ENCODE measurements around the gene PRG3. TPM values are rescaled to one million over a fixed set of nuclear protein-coding genes. Genes with fewer than 3 reads are reported as not detected.
"Not testable (repeated sequence)": the region's sequence is repeated elsewhere in the genome, so short reads cannot be mapped to it uniquely, and the experiment has no call there.

PRG3 gene
- total and polyA plus RNA-seq, 2 experiments from 2014 or later = not detected

GRCh38 chr11:57364851-57365660 lies 15.9 kb downstream of the PRG3 start:
- Histone ChIP-seq H3K27me3 (replicated peaks; ENCODE audit: insufficient read depth) (no peaks in the 10 kb centered on the region), H3K27ac (no peak overlapping the region), H3K36me3 (ENCODE audit: low read depth) (no peaks in the 10 kb centered on the region), H3K79me2 (ENCODE audit: insufficient read depth) (no peaks in the 10 kb centered on the region), H3K9ac (no peak overlapping the region), H3F3A (ENCODE audit: insufficient read depth) (no peaks in the 10 kb centered on the region), H4K20me1 (ENCODE audit: insufficient read depth) (no peaks in the 10 kb centered on the region), H3K9me3 (ENCODE audit: low read depth) (no peaks in the 10 kb centered on the region), H3K4me2 (ENCODE audit: unreplicated experiment) (no peak overlapping the region), H3K4me3 (no peak overlapping the region), H2AFZ (no peak overlapping the region), H3K9me2 (ENCODE audit: insufficient read depth) (no peaks in the 10 kb centered on the region), H3K4me1 (ENCODE audit: insufficient read depth) (peaks cover 6% of the 10 kb centered on the region; the same call in 1 of the 2 replicates)
- 77 to 80% methylated on average over 9 of the region's 9 CpGs for whole genome bisulfite sequencing, 2 experiments (ENCODE audit: low coverage in 1 of 2, low lambda C conversion rate in 2 of 2, missing lambda C conversion rate in 2 of 2)
- no peak for TF ChIP-seq EZH2phosphoT487 (IDR thresholded peaks at IDR 0.05; ENCODE audit: insufficient read depth, low read depth)
- TF ChIP-seq EZH2 (IDR thresholded peaks at IDR 0.05; ENCODE audit: insufficient read depth, poor library complexity, severe bottlenecking) = no peak
- no peak for DNase-seq
- in situ Hi-C loops (cut with MboI) = no loop called here

GRCh38 chr11:57363131-57364080 lies 17.5 kb downstream of the PRG3 start:
- Histone ChIP-seq H3K9ac (no peak overlapping the region), H3K4me1 (ENCODE audit: insufficient read depth) (no peaks in the 10 kb centered on the region), H3K4me2 (ENCODE audit: unreplicated experiment) (no peak overlapping the region), H3F3A (ENCODE audit: insufficient read depth) (peaks cover 2% of the 10 kb centered on the region), H3K27me3 (replicated peaks; ENCODE audit: insufficient read depth) (no peaks in the 10 kb centered on the region), H3K9me3 (ENCODE audit: low read depth) (no peaks in the 10 kb centered on the region), H3K79me2 (ENCODE audit: insufficient read depth) (no peaks in the 10 kb centered on the region), H4K20me1 (ENCODE audit: insufficient read depth) (no peaks in the 10 kb centered on the region), H3K4me3 (no peak overlapping the region), H3K9me2 (ENCODE audit: insufficient read depth) (no peaks in the 10 kb centered on the region), H3K36me3 (ENCODE audit: low read depth) (no peaks in the 10 kb centered on the region), H2AFZ (no peak overlapping the region), H3K27ac (no peak overlapping the region)
- TF ChIP-seq EZH2 (IDR thresholded peaks at IDR 0.05; ENCODE audit: insufficient read depth, poor library complexity, severe bottlenecking) = no peak
- no peak for TF ChIP-seq EZH2phosphoT487 (IDR thresholded peaks at IDR 0.05; ENCODE audit: insufficient read depth, low read depth)
- DNase-seq = no peak
- 41 to 42% methylated on average over 7 of the region's 7 CpGs for WGBS, 2 experiments (ENCODE audit: low coverage in 1 of 2, low lambda C conversion rate in 2 of 2, missing lambda C conversion rate in 2 of 2)
- in situ Hi-C loops (cut with MboI) = no loop called here

- DNase-seq = no peak
- in situ Hi-C loops (cut with MboI) = no loop called here
- H4K20me1 ChIP-seq (ENCODE audit: insufficient read depth) = no peaks in the 10 kb centered on the region
- H3K4me2 ChIP-seq (ENCODE audit: unreplicated experiment) = no peak overlapping the region
- TF ChIP-seq EZH2phosphoT487 (IDR thresholded peaks at IDR 0.05; ENCODE audit: insufficient read depth, low read depth) (no peak), EZH2 (IDR thresholded peaks at IDR 0.05; ENCODE audit: insufficient read depth, poor library complexity, severe bottlenecking) (no peak)
- H3K79me2 ChIP-seq (ENCODE audit: insufficient read depth) = no peaks in the 10 kb centered on the region
- H3K27ac ChIP-seq = no peak overlapping the region
- H2AFZ ChIP-seq = no peak overlapping the region
- no peaks in the 10 kb centered on the region for H3K9me2 ChIP-seq (ENCODE audit: insufficient read depth)
- H3F3A ChIP-seq (ENCODE audit: insufficient read depth) = peaks cover 16% of the 10 kb centered on the region
- H3K4me3 ChIP-seq = no peak overlapping the region
- no peaks in the 10 kb centered on the region for H3K36me3 ChIP-seq (ENCODE audit: low read depth)
- H3K9me3 ChIP-seq (ENCODE audit: low read depth) = no peaks in the 10 kb centered on the region
- no peaks in the 10 kb centered on the region for H3K27me3 ChIP-seq (replicated peaks; ENCODE audit: insufficient read depth)
- H3K9ac ChIP-seq = no peak overlapping the region
- WGBS, 2 experiments (ENCODE audit: low coverage in 1 of 2, low lambda C conversion rate in 2 of 2, missing lambda C conversion rate in 2 of 2) = 51 to 52% methylated on average over 3 of the region's 3 CpGs
- peaks cover 11% of the 10 kb centered on the region for H3K4me1 ChIP-seq (ENCODE audit: insufficient read depth)
Measured at GRCh38 chr11:57361926-57362325, 19.0 kb downstream of the PRG3 start.

DNA sequence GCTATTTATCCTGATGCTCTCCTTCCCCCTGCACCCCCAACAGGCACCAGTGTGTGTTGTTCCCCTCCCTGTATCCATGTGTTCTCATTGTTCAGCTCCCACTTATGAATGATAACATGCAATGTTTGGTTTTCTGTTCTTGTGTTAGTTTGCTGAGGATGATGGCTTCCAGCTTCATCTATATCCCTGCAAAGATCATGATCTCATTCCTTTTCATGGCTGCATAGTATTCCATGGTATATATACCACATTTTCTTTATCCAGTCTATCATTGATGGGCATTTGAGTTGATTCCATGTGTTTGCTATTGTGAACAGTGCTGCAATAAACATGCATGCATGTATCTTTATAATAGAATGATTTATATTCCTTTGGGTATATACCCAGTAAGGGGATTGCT lies 19.5 kb downstream of the PRG3 start:
- H2AFZ ChIP-seq; H3K27me3 ChIP-seq (replicated peaks; ENCODE audit: insufficient read depth); H4K20me1 ChIP-seq (ENCODE audit: insufficient read depth); H3K9ac ChIP-seq; H3K4me3 ChIP-seq; H3K9me3 ChIP-seq (ENCODE audit: low read depth); DNase-seq; H3K4me2 ChIP-seq (ENCODE audit: unreplicated experiment); in situ Hi-C loops (cut with MboI); H3K36me3 ChIP-seq (ENCODE audit: low read depth); H3K79me2 ChIP-seq (ENCODE audit: insufficient read depth); H3K9me2 ChIP-seq (ENCODE audit: insufficient read depth); H3K27ac ChIP-seq: not testable (repeated sequence)
- H3K4me1 ChIP-seq (ENCODE audit: insufficient read depth) = peaks cover 11% of the 10 kb centered on the region
- peaks cover 16% of the 10 kb centered on the region for H3F3A ChIP-seq (ENCODE audit: insufficient read depth)
